ENCODE data around the gene KRTAP5-5.
"Not testable (repeated sequence)": the region's sequence is repeated elsewhere in the genome, so short reads cannot be mapped to it uniquely, and the experiment has no call there.

The KRTAP5-5 gene

DNA sequence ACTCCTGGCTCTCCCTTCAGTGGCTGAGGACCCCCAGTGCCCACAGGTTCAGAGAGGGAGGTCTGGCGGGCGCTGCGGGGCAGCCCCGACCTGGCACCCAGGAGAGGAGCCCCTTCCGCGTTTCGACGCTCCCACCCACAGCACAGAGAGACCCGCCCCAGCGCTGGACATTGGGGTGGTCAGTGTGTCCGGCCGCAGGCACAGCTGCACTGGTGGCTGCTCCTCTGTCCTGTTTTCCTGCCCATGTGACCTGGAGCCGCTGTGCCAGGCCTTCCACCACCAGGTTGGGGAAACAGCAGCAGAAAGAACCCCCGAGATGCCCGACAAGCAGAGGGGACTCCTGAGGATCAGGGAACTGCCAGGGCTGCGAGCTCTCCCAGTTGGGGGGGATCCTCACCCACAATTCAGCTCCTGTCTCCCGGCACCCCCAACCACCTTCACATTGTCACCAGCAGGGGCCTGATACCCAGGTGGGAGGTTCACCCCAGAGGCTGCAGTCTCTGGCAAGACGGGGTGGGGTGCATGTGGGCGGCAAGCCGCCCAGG, 13.6 kb downstream of the KRTAP5-5 start:
- no peaks in the 10 kb centered on the region for H3K4me1 ChIP-seq (ENCODE audit: control insufficient read depth, insufficient read depth, low read length)
- H3K27me3 ChIP-seq (ENCODE audit: control insufficient read depth in 1 of 2, insufficient read depth in 2 of 2, low read length in 2 of 2) = peaks cover 12 to 16% of the 10 kb centered on the region in 2 donors
- no peak overlapping the region for H3K9ac ChIP-seq (ENCODE audit: low read length in 2 of 2)
- no peaks in the 10 kb centered on the region for H3K9me3 ChIP-seq (ENCODE audit: control insufficient read depth in 2 of 2, low read length in 2 of 2)
- H3K27ac ChIP-seq (ENCODE audit: low read length) = no peak overlapping the region
- no peak overlapping the region for H3K4me3 ChIP-seq (ENCODE audit: low read length in 2 of 2)
- no peaks in the 10 kb centered on the region for H3K36me3 ChIP-seq (ENCODE audit: control insufficient read depth in 2 of 2, insufficient read depth in 2 of 2, low read length in 2 of 2)

- Histone ChIP-seq H3K36me3 (ENCODE audit: control insufficient read depth in 2 of 2, insufficient read depth in 2 of 2, low read length in 2 of 2) (no peaks in the 10 kb centered on the region), H3K9ac (ENCODE audit: low read length in 2 of 2) (no peak overlapping the region), H3K4me3 (ENCODE audit: low read length in 2 of 2) (no peak overlapping the region), H3K9me3 (ENCODE audit: control insufficient read depth in 2 of 2, low read length in 2 of 2) (no peaks in the 10 kb centered on the region), H3K4me1 (ENCODE audit: control insufficient read depth, insufficient read depth, low read length) (no peaks in the 10 kb centered on the region), H3K27me3 (ENCODE audit: control insufficient read depth in 1 of 2, insufficient read depth in 2 of 2, low read length in 2 of 2) (peaks cover 8 to 11% of the 10 kb centered on the region in 2 donors), H3K27ac (ENCODE audit: low read length) (no peak overlapping the region)
Observed at GRCh38 chr11:1644601-1645356, 15.2 kb downstream of the KRTAP5-5 start.

- no peaks in the 10 kb centered on the region for H3K4me1 ChIP-seq (ENCODE audit: control insufficient read depth, insufficient read depth, low read length)
- H3K27me3 ChIP-seq (ENCODE audit: control insufficient read depth in 1 of 2, insufficient read depth in 2 of 2, low read length in 2 of 2) = peaks cover 5 to 8% of the 10 kb centered on the region in 2 donors
- no peaks in the 10 kb centered on the region for H3K9me3 ChIP-seq (ENCODE audit: control insufficient read depth in 2 of 2, low read length in 2 of 2)
- H3K27ac ChIP-seq (ENCODE audit: low read length) = no peak overlapping the region
- H3K9ac ChIP-seq (ENCODE audit: low read length in 2 of 2) = no peak overlapping the region
- no peak overlapping the region for H3K4me3 ChIP-seq (ENCODE audit: low read length in 2 of 2)
- no peaks in the 10 kb centered on the region for H3K36me3 ChIP-seq (ENCODE audit: control insufficient read depth in 2 of 2, insufficient read depth in 2 of 2, low read length in 2 of 2)
Observed at GRCh38 chr11:1645357-1645821, 15.8 kb downstream of the KRTAP5-5 start.

DNA sequence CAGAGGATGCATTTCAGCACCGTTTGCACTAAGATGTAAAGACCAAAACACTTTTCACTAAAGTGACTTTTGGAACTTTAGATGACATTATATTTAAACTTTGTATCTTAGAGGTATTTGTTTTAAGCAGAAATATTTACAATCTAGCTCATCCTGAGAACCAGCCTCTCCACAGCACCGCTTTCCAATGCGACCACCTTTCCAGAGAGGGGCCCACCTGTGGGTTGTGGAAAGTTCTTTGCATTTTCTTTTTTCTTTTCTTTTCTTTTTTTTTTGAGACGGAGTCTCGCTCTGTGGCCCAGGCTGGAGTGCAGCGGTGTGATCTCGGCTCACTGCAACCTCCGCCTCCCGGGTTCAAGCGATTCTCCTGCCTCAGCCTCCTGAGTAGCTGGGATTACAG, 17.0 kb downstream of the KRTAP5-5 start:
- H3K4me1 ChIP-seq (ENCODE audit: control insufficient read depth, insufficient read depth, low read length); H3K36me3 ChIP-seq (ENCODE audit: control insufficient read depth in 2 of 2, insufficient read depth in 2 of 2, low read length in 2 of 2); H3K27ac ChIP-seq (ENCODE audit: low read length); H3K4me3 ChIP-seq (ENCODE audit: low read length in 2 of 2); H3K9ac ChIP-seq (ENCODE audit: low read length in 2 of 2); H3K9me3 ChIP-seq (ENCODE audit: control insufficient read depth in 2 of 2, low read length in 2 of 2); H3K27me3 ChIP-seq (ENCODE audit: control insufficient read depth in 1 of 2, insufficient read depth in 2 of 2, low read length in 2 of 2): not testable (repeated sequence)

DNA sequence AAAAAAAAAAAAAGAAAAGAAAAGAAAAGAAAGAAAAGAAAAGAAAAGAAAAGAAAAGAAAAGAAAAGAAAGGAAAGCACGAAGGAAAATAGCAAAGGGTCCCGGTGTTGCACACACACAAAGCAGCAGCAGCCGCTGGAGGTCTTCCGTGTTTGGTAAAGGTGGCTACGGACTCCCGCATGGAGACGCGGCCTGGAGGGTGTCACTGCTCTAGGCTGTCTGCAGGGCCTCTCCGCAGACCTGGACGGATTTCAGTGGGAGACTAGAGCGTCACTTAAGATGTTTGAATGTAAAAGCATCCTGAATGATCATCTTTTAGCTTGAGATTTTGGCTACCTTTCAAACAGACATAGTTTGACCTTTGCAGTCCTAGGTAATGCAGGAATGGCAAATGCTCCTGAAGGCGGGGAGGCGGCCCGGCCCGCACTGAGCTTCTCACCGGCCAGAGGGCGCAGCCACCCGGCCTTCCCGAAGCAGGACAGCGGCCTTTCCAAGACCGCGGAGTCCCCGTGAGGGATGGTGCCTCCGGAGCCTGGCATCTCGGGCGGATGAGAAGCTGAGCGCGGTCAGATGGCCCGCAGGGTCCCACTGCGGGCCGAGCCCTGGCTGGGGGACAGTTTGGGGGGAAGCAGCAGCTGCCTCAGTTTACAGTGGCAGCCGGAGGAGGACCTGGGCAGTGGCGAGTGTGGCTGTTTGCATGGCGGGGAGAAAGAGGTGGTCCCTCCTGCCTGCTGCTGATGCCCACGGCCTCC, 18.5 kb downstream of the KRTAP5-5 start:
- Histone ChIP-seq H3K4me3 (ENCODE audit: low read length in 2 of 2) (no peak overlapping the region), H3K9me3 (ENCODE audit: control insufficient read depth in 2 of 2, low read length in 2 of 2) (no peaks in the 10 kb centered on the region), H3K4me1 (ENCODE audit: control insufficient read depth, insufficient read depth, low read length) (peaks cover 2% of the 10 kb centered on the region), H3K36me3 (ENCODE audit: control insufficient read depth in 2 of 2, insufficient read depth in 2 of 2, low read length in 2 of 2) (no peaks in the 10 kb centered on the region), H3K9ac (ENCODE audit: low read length in 2 of 2) (no peak overlapping the region), H3K27me3 (ENCODE audit: control insufficient read depth in 1 of 2, insufficient read depth in 2 of 2, low read length in 2 of 2) (peaks cover 0 to 7% of the 10 kb centered on the region in 2 donors), H3K27ac (ENCODE audit: low read length) (no peak overlapping the region)

DNA sequence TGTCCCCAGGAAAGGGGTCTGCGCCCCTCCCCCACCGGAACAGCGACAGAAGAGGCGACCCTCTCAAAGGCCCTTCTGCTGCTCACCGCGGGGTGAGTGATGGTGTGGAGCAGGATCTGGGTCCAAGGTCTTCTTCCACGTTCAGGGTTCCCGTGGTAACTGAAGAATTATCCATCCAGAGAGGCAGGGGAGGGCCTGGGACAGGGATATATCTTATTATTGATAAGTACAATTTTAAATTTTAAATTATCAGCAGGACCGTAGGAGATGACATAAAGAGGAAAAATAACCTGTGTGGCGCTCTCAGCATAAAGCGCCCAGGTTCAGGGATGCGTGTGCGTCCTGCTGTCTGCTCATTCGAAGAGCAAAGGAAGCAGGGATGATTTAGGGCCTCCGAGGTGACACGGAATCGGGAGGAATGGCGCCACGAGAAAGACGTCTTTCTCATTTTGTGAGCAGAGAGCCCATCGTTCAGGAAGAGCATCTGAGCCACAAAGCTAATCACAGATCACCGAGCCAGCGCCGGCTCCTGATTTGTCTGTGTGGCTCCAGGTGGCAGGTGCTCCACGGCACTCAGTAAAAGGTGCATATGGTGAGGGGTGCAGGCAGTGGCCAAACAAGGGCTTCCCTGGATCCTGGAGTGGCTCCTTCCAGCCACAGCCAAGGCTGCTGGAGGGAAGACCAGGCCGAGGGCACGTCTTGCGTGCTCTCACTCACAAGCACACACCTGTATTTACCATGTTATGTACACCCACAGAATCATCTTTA, 19.3 kb downstream of the KRTAP5-5 start:
- Histone ChIP-seq H3K9ac (ENCODE audit: low read length in 2 of 2) (no peak overlapping the region), H3K27ac (ENCODE audit: low read length) (no peak overlapping the region), H3K9me3 (ENCODE audit: control insufficient read depth in 2 of 2, low read length in 2 of 2) (no peaks in the 10 kb centered on the region), H3K36me3 (ENCODE audit: control insufficient read depth in 2 of 2, insufficient read depth in 2 of 2, low read length in 2 of 2) (no peaks in the 10 kb centered on the region), H3K4me3 (ENCODE audit: low read length in 2 of 2) (no peak overlapping the region), H3K4me1 (ENCODE audit: control insufficient read depth, insufficient read depth, low read length) (peaks cover 3% of the 10 kb centered on the region), H3K27me3 (ENCODE audit: control insufficient read depth in 1 of 2, insufficient read depth in 2 of 2, low read length in 2 of 2) (peaks cover 0 to 8% of the 10 kb centered on the region in 2 donors)

- no peak overlapping the region for H3K4me3 ChIP-seq (ENCODE audit: low read length in 2 of 2)
- H3K4me1 ChIP-seq (ENCODE audit: control insufficient read depth, insufficient read depth, low read length) = peaks cover 3% of the 10 kb centered on the region
- no peaks in the 10 kb centered on the region for H3K9me3 ChIP-seq (ENCODE audit: control insufficient read depth in 2 of 2, low read length in 2 of 2)
- no peaks in the 10 kb centered on the region for H3K36me3 ChIP-seq (ENCODE audit: control insufficient read depth in 2 of 2, insufficient read depth in 2 of 2, low read length in 2 of 2)
- H3K9ac ChIP-seq (ENCODE audit: low read length in 2 of 2) = no peak overlapping the region
- H3K27ac ChIP-seq (ENCODE audit: low read length) = no peak overlapping the region
- H3K27me3 ChIP-seq (ENCODE audit: control insufficient read depth in 1 of 2, insufficient read depth in 2 of 2, low read length in 2 of 2) = peaks cover 4 to 11% of the 10 kb centered on the region in 2 donors
Observed at GRCh38 chr11:1650034-1650917, 20.7 kb downstream of the KRTAP5-5 start.

GRCh38 chr11:1650918-1651262, 21.3 kb downstream of the KRTAP5-5 start:
- Histone ChIP-seq H3K9me3 (ENCODE audit: control insufficient read depth in 2 of 2, low read length in 2 of 2) (no peaks in the 10 kb centered on the region), H3K9ac (ENCODE audit: low read length in 2 of 2) (no peak overlapping the region), H3K27me3 (ENCODE audit: control insufficient read depth in 1 of 2, insufficient read depth in 2 of 2, low read length in 2 of 2) (peaks cover 9 to 11% of the 10 kb centered on the region in 2 donors), H3K4me3 (ENCODE audit: low read length in 2 of 2) (no peak overlapping the region), H3K27ac (ENCODE audit: low read length) (no peak overlapping the region), H3K4me1 (ENCODE audit: control insufficient read depth, insufficient read depth, low read length) (peaks cover 3% of the 10 kb centered on the region), H3K36me3 (ENCODE audit: control insufficient read depth in 2 of 2, insufficient read depth in 2 of 2, low read length in 2 of 2) (no peaks in the 10 kb centered on the region)

DNA sequence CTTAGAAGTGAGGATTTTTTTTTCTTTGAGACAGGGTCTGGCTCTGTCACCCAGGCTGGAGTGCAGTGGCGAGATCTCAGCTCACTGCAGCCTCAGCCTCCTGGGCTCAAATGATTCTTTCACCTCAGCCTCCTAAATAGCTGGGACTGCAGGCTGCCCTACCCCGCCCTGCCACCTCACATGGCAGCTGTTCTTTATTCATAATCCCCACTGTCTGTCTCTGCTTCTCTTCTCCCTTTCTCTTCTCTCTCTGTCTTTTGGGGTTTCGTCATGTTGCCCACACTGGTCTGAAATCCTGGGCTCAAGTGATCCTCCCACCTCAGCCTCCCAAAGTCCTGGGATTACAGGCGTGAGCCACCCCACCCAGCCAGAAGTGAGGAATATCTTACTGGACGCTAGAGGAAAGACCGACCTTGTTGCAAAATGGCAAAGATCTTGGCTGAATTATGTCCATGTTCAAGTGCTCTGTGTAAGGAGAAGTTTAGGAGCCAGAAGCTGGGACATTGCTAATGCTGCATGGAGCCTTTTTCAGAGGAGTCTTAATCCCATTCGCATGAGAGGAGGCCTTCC, 21.9 kb downstream of the KRTAP5-5 start:
- Histone ChIP-seq H3K9ac (ENCODE audit: low read length in 2 of 2) (no peak overlapping the region), H3K27ac (ENCODE audit: low read length) (no peak overlapping the region), H3K27me3 (ENCODE audit: control insufficient read depth in 1 of 2, insufficient read depth in 2 of 2, low read length in 2 of 2) (peaks cover 15% of the 10 kb centered on the region in 2 donors), H3K4me3 (ENCODE audit: low read length in 2 of 2) (no peak overlapping the region), H3K36me3 (ENCODE audit: control insufficient read depth in 2 of 2, insufficient read depth in 2 of 2, low read length in 2 of 2) (no peaks in the 10 kb centered on the region), H3K4me1 (ENCODE audit: control insufficient read depth, insufficient read depth, low read length) (peaks cover 3% of the 10 kb centered on the region), H3K9me3 (ENCODE audit: control insufficient read depth in 2 of 2, low read length in 2 of 2) (no peaks in the 10 kb centered on the region)

Measured in stomach smooth muscle (tissue), 2 donors.